HuH-7.5 (cell line): ENCODE measurements around the gene MGMT.

Source experiments
- DNase-seq: peaks from one replicate; pipeline ENCODE4 v3.0.0; 2011; ENCODE audit warnings: low spot score

The MGMT gene

DNA sequence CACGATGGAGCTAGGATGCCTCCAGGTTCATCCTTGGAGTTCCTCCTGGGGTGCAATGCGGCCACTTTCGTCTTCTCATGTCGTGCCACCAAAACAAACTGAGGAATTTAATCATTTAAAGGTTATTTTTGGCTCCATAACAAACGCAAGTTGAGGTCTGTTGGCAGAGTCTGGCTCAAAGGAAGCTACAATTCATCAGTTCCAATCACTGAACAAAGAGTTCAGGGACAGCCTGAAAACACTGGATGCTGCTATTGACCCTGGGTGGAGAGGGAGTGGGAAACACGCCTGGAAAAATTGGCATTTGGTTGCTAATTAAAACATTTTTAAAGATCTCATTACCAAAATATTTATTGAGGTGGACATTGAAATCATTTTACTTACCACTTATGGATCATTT lies 11.4 kb upstream of the MGMT start:
- no peak for DNase-seq

DNA sequence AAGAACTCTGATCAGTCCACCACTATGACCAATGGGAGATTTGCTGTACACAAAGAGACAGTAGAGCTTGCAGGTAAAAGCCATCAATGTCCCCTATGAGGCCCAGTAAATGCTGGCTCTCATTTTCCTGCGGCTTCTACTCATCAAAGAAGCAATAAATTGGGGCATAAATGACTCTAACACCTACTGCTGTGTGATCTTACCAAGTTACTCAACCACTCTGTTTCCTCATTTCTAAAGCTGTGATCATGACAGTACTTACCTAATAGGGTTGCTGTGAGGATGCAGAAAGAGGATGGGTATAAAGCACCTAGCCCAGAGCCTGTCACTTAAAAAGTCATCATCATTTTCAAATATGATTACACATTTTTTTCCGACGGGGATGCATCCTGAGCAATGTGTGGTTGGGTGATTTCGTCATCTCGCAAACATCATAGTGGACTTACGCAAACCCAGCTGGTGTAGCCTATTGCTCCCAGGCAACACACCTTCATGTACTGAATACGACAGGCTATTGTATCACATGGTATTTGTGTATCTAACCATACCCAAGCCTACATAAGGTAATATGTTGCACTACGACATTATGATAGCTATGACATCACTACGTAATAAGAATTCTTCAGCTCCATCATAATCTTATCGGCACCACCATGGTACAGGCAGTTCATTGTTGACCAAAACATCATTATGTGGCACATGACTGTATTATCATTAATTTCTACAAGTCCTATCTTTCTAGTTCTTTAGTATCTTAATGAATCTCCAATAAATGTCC lies 7.1 kb upstream of the MGMT start:
- no peak for DNase-seq

DNA sequence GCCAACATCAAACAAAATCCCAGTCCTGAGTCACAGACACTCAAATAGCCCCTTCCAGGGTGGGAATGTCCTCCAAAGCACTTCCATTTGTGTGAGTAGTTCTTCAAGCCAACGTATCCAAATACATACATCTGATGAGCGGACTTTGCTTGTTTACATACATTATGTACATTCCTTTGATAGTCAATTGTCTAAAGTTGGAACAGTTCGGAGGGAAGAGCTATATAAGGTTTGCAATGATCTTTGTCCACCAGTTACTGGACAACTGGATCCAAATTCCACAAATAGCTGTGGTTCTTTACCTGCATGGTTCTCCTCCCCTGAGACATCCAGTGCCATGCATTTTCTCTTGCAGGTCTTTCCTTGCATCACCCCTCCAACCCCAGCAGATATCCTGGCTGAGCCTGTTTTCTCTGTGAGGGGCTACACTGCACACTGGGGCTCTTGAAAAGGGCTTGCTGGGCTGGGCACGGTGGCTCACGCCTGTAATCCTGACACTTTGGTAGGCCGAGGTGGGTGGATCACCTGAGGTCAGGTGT lies 4.7 kb upstream of the MGMT start:
- no peak for DNase-seq

DNA sequence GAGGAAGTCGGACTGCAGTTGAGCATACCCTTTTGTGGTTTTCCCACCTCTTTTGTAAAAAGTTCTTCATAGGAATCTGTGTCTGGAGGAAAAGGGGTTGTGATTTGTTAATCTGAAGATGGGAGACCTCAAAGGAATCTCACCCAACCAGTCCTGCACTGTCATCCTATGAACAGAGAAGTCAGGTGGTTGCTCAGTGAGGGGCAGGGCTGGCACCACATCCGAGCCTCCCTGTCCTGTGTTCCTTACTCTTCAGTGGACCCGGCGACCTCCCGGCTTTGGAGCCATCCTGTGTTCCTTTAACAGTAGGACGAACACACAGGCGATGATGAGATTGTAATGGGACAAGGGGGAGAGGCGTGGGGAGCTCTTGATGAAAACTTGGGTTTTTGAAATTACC lies 2.8 kb upstream of the MGMT start:
- DNase-seq = no peak

DNA sequence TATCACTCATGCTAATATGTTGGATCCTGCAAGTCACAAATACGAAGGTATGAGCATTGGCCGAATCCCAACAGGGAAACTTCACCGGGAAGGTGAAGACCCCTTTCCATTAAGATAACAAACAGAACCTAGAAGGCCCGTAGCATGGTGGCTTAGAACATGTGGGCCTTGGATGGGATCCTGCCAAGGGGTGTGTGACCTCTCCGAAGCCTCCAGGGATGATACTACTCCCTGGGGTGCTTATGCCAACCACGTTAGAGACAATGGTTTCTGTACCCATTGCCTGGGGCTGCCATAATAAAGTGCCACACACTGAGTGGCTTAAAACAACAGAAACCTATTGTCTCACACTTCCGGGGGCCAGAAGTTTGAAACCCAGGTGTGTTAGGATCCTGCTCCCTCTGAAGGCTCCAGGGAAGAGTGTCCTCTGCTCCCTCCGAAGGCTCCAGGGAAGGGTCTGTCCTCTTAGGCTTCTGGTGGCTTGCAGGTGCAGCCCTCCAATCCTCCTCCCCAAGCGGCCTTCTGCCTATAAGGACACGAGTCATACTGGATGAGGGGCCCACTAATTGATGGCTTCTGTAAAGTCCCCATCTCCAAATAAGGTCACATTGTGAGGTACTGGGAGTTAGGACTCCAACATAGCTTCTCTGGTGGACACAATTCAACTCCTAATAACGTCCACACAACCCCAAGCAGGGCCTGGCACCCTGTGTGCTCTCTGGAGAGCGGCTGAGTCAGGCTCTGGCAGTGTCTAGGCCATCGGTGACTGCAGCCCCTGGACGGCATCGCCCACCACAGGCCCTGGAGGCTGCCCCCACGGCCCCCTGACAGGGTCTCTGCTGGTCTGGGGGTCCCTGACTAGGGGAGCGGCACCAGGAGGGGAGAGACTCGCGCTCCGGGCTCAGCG lies 992 bp upstream of the MGMT start:
- DNase-seq = no peak

DNA sequence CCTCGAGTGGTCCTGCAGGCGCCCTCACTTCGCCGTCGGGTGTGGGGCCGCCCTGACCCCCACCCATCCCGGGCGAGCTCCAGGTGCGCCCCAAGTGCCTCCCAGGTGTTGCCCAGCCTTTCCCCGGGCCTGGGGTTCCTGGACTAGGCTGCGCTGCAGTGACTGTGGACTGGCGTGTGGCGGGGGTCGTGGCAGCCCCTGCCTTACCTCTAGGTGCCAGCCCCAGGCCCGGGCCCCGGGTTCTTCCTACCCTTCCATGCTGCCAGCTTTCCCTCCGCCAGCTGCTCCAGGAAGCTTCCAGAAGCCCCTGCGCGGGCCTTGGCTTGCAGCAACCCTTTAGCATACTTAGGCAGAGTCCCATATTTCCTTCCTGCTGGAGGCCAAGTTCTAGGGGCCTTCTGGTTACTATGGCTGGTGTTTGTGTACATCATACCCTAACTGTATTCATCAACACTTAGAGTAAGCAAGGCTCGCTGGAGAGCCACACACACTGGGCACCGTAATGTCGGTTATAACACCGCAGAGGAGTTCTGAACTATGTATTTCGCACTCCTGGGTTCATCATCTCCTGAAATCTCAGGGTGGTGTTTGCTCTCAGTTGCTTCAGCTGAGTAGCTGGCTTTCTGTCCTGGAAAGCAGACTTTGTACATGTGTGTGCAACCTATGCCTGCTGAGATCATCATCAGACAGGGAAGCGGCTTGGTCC lies 471 bp downstream of the MGMT start:
- peak; percentile 52 for DNase-seq

DNA sequence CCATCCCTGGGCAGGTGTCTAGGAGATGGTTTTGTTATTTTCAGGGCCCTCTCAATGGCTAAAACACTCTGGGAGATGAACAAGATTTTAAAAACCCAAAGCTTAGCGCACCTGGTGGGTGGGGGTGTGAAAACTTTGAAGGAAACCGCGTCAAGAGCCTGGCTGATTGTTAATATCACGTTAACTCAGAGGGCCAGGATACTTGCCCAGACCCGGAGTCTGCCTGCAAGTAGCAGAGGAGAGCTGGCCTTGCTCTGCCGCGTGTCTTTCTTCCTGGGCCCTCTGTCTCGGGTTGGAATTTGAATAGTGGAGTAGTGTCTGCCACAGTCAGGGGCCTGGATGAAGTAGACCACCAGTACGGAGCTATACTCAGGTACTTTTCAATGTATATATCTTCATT lies 1.1 kb downstream of the MGMT start:
- no peak for DNase-seq

DNA sequence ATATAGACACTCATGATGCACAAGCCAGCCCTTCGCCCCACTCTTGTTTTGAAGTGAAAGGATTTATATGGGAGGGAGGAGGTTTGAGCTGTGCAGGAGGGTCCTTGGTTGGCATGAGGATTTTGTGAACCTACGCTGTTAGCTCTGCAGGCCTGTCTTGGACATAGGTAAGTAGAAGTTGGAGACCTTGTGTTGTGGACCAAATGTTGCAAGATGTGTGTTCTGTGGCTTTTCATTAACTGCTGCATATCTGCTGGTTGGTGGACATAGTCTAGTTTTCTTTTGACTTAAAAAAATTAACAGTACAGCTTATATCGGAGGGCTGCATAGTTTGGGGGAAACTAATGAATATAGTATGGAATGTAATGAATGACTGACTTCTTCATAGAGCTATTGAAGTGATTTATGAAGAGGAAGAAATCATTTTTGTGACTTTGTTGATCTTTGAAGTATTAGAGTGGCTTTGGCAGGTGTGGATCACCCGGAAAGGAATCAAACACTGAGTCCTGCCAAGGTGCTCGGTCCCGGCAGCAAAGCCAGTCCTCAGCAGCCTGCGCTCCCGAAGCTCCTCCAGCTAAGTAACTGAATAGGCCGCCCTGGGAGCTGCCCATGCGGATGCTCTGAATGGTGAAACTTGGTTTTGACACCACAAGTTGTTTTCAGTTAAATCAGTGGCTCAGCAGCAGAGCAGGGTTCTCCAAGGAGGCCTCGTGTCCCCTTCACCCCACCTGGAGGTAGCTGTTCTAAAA lies 3.2 kb downstream of the MGMT start:
- DNase-seq = peak; percentile 30

DNA sequence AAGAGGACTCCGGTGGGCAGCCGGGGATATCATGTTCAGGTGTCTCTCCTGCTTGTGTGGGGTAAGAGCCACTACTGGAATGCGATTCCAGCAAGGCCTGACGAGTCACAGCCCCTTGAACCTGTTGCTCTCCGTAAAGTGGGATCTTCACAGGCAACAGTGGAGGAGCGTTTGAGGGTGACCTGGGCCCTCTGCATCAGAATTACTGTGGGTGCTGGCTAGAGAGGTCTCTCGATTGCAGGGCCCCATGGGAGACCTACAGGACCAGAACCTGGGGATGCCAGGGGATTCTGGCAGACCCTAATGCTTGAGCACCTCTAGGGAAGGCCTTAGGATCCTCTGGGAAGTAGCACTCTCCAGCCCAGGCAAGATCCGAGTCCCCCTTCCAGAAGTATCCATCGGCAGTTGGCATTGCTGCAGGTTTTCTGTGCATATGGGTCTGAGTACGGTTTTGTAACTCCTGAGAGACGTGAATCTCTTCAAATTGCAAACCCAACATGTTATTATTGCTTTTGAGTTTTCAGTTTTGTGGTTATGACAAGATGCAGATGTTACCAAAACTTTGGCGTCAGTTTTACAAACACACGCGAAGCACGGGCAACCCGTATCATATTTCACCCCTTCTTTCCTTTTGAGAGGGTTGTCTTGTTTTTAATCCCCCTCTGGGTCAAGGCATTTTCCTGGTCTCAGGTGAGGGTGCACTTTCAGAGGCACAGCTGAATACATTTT lies 4.6 kb downstream of the MGMT start:
- DNase-seq = no peak

DNA sequence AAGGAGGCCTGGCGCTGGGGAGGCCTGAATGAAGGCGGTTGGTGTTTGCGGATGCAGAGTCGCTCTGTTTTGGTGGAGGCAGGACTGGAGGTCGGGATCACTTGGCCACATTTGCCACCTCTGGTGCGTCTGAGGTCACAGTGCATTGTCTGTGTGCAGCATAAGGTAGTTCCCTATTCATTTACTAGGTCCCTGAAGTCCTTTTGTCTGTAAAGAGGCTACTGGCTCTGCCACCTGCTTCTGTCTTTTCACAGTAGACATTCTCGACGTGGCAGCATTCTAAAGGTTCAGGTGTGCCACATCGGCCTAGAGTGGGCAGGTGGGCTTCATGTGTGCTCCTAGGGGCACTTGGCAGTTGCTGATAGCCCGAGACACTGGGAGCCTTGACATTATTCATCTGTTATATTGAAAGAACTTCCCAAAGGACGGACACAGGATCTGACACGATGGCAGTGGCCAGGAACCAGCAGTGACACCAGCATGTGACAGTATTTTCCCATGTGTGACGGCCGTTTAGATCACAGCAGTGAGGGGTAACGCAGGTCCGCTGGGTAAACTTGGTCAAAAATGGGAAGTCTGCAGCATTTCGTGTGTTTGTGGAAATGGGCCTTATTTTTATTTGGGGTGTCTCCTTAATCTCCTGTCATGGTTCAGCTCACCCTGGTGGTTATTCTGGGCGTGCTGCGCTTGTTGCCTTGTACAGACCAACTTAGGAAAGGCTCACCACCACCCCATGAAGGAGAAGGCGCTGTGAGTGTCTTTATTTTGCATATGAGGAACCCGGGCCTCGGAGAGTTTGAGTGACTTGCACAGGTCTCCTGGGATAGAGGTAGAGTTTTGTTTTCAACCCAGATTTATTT lies 5.9 kb downstream of the MGMT start:
- DNase-seq = no peak

DNA sequence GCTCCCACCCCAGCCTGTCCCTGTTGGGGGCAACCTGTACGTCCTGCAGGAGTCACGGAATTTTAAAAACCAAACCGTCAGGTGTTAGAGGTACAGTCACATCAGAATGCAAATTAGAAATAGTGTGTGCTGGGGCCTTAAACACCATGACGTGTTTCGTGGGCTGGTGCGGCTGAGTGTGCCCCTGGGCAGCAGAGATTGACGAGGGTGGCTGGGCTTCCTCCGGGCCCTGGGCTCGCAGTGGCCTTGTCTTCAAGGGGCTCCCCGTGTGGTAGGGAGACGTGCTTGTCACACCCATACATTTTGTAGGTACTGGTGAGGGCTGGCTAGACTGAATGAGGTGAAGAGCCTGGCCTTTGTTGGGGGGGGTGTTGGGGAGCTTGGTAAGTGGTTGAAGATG lies 7.6 kb downstream of the MGMT start:
- DNase-seq = no peak

DNA sequence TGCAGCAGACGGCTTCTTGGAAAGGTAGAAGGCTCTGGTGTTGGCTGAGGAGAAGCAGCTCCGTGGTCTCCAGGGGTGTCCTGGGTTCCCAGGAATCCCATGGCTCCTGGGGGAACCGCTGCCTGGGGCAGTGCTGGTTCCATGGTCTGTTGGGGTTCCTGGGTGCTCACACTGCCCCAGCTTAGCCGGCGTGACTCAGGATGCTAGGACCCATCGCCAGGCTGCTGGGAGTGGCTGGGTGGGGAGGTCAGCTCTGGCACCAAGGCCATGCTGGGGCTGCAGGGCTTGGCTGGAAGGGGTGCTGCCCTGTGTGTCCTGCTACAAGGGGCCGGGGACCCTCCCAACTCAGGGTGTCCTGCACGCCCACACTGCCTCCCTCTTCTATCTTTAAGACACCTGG lies 9.4 kb downstream of the MGMT start:
- no peak for DNase-seq

DNA sequence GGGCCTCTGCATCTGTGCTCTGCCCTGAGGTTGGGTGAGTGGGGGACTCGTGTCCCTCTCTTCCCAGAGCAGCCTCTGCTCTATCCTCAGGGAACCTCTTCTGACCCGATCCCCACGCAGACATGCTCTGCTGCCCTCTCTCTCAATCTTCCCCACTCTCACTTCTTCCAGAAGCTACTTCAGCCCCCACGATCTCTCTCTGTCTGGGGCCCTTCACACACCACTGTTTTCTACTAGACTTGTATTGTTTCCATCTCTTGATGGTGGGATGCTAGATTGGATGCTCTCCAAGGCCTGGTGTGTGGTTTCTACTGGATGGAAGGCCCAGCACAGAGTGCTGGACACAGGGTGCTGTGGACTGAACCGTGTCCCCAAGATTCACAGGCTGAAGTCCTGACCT lies 10.0 kb downstream of the MGMT start:
- DNase-seq = no peak

DNA sequence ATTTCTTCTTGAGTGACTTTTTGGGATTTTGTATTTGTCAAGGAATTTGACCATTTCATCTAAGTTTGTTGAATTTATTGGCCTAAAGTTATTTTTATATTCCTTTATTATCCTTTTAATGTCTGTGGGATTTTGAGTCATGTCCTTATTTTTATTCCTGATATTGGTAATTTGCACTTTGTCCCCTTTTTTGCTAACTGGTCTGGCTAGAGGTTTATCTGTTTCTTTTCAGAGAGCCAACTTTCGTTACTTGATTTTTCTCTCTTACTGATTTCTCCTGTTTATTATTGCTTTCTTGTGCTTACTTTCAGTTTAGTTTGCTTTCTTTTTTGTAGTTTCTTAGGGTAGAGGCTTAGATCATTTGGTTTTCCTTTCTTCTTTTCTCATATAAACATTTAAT lies 14.6 kb downstream of the MGMT start:
- no peak for DNase-seq

DNA sequence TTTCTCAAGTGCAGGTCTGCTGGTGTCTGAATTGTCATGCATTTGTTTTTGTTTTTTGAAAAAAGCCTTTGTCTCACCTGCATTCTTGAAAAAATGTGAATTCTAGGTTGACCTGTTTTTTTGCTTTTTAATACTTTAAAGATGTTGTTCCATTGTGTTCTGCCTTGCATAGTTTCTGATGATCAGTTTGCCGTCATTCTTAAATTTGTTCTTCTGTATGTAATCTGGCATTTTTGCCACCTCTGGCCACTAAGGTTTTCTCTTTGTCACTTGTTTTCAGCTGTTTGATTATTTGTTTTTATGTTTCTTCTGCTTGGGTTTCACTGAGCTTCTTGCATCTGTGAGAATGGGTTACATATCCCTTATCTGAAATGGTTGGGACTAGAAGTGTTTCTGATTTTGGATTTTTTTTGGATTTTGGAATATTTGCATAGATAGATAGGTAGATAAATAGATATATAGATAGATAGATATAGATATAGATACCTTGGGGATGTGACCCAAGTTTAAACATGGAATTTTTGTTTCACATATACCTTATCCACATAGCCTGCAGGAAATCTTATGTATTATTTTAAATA lies 16.5 kb downstream of the MGMT start:
- no peak for DNase-seq

DNA sequence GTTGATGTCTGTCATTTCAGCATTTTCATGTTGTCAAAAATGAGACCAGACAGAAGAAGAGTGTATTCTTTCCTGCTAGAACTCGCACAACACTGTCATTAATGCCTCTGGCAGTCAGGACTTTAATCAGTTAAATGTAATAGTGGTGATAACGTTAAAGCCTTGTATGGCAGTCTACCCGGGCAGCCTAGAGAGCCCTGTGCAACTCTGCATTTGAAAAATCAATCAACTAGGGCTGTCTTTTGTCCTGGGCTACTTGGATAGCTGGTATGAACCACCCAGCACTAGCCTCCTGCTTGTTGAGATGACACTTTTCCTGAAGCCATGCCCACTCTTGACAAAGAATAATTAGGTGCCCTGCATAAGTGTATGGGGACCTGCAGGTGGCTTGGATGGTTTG lies 19.8 kb downstream of the MGMT start:
- DNase-seq = no peak

DNA sequence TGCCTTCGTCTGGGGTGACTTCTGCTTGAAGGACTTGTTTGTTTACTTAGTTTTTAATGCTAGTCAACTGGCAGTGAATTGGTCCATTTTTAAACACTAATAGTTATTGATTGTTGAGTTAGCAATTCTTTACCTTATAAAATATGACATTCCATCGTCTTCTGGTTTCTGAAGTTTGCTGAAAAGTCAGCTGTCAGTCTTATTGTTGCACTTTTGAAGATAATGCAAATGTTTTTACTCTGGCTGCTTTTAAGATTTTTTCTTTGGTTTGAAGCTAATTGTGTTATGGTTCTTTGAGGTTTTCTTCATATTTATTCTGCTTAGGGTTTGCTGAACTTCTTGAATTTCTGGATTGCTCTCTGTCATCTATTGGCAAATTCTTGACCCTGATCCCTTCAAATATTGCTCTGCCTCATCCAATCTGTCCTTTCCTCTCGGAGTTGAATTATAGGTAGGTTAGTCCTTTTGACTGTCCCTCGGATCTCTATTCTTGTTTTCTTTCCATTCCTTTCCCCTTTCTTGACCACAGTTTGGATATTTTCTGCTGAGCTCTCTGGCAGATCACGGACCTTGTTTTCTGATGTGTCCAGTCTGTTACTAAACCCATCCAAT lies 24.2 kb downstream of the MGMT start:
- DNase-seq = no peak

DNA sequence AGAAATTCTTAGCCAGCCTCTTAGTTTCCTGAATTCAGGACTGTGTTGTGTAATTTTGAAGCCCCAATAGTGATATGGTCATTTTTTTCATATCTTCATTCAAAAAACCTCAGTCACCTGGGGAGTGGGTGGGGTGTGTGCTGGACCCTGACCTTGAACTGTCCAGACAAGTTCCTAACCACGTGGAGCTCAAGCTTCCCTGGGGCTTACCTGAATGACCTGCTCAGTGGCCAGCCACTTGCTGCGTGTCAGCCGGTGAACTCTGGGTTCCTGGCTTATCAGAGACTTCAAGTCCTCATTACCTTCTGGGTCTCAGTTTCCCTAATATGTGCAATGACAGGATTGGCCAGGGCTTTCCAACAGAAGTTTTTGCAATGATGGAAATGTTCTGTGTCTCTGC lies 27.1 kb downstream of the MGMT start:
- DNase-seq = no peak

DNA sequence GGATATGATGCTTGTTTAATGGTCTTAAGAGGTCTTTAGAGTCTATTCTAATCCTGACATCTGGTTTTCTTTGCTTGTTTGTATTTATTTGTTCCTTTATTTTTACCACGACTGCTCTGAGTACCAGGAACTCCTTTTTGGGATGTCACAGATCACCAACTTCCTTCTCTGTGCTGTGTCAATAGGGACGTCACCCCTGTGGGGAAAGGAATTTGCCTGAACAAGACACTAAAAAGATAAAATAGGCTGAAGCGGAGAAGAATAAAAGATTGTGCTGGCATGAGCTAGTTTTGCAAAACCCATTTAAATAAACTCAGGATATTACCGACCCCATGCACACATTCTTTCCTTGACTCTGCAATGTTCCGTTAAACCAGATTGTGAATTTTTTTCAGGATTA lies 27.7 kb downstream of the MGMT start:
- DNase-seq = no peak
